Measurements from ENCODE around the gene CD247.

The CD247 gene

DNA sequence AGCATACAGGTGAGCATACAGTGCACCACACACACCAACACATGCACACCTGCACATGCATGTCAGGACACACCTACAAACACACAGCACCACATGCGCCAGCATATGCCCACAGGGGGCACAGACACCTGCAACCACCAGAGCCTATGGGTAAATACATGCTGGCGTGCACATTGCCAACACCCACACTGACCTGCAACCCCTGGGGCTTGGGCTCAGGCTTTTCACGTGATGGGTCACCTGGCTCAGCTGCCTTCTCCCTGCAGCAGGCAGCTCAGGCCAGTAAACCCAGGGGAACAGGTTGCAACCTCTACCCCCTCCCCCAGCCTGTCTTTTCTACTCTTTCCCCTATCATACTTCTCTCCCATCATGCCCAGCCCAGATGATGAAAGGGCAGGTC is 8.1 kb downstream of the CD247 start:
- Histone ChIP-seq H3K36me3 (ENCODE audit: control insufficient read depth, insufficient read depth, low read length) (no peaks in the 10 kb centered on the region), H3K27ac (ENCODE audit: low read depth, low read length) (no peak overlapping the region), H3K9ac (ENCODE audit: low read depth, low read length) (no peak overlapping the region), H3K4me1 (ENCODE audit: control insufficient read depth, insufficient read depth, low read length) (no peaks in the 10 kb centered on the region), H3K4me3 (ENCODE audit: low read depth, low read length) (no peak overlapping the region), H3K27me3 (ENCODE audit: control insufficient read depth, insufficient read depth, low read length) (no peaks in the 10 kb centered on the region), H3K9me3 (ENCODE audit: control insufficient read depth, insufficient read depth, low read length) (no peaks in the 10 kb centered on the region)

DNA sequence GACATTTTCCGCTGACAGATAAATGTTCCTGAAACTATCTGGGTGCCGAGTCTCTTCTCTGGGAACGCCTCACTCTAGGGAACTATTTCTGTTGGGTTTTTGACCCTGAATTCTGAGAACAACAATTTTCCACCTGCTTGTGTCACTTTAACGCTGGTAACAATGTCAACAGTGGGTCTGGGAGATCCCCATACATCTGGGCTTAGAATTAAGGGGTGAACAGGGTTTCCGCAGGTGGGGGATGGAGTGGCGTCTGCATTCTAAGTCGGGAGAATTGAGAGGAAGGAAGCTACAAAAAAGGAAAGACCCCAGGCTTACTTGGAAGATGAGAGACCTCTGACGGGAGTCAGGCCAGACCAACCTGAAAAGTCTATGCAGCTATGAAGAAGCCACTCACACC is 8.7 kb downstream of the CD247 start:
- H3K4me3 ChIP-seq (ENCODE audit: low read depth, low read length) = no peak overlapping the region
- H3K27me3 ChIP-seq (ENCODE audit: control insufficient read depth, insufficient read depth, low read length) = no peaks in the 10 kb centered on the region
- no peak overlapping the region for H3K27ac ChIP-seq (ENCODE audit: low read depth, low read length)
- no peak overlapping the region for H3K9ac ChIP-seq (ENCODE audit: low read depth, low read length)
- H3K36me3 ChIP-seq (ENCODE audit: control insufficient read depth, insufficient read depth, low read length) = no peaks in the 10 kb centered on the region
- no peaks in the 10 kb centered on the region for H3K4me1 ChIP-seq (ENCODE audit: control insufficient read depth, insufficient read depth, low read length)
- H3K9me3 ChIP-seq (ENCODE audit: control insufficient read depth, insufficient read depth, low read length) = no peaks in the 10 kb centered on the region

DNA sequence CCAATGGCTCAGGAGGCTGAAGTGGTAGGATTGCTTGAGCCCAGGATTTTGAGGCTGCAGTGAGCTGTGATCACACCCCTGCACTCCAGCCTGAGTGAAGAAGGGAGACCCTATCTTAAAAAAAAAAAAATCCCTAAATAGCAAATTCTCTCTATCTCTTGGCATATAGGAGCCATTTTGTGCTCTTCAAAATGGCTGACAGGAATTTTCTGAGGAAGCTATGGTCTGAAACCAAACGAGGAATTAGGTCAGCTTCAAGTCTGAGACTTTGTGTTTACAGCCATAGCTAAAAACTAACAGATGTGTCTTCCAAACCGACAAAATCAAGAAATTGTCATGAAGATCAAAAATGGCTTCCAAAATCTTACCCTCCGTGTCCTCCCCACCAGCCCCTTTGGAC is 10.6 kb downstream of the CD247 start:
- Histone ChIP-seq H3K9me3 (ENCODE audit: control insufficient read depth, insufficient read depth, low read length) (no peaks in the 10 kb centered on the region), H3K9ac (ENCODE audit: low read depth, low read length) (no peak overlapping the region), H3K27ac (ENCODE audit: low read depth, low read length) (no peak overlapping the region), H3K27me3 (ENCODE audit: control insufficient read depth, insufficient read depth, low read length) (no peaks in the 10 kb centered on the region), H3K36me3 (ENCODE audit: control insufficient read depth, insufficient read depth, low read length) (no peaks in the 10 kb centered on the region), H3K4me1 (ENCODE audit: control insufficient read depth, insufficient read depth, low read length) (peaks cover 14% of the 10 kb centered on the region), H3K4me3 (ENCODE audit: low read depth, low read length) (no peak overlapping the region)

DNA sequence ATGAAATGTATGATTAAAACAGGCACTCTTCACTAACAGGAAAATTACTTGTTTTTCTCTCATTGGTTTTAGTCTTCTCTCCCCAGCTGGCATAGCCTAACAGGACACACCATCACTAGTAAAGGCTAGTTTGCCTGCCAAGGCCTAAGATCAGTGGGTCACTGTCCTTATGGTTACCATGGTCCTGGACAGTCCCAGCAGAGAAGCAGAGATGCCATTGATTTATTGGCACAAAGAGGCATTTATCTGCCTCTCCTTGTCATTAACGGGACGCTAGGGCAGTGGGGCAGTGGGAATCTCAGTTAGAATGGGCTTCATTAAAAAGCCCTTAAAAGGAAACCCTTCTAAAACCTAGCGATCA is 13.9 kb downstream of the CD247 start:
- H3K9ac ChIP-seq (ENCODE audit: low read depth, low read length) = no peak overlapping the region
- H3K4me1 ChIP-seq (ENCODE audit: control insufficient read depth, insufficient read depth, low read length) = peaks cover 19% of the 10 kb centered on the region
- H3K36me3 ChIP-seq (ENCODE audit: control insufficient read depth, insufficient read depth, low read length) = no peaks in the 10 kb centered on the region
- no peak overlapping the region for H3K4me3 ChIP-seq (ENCODE audit: low read depth, low read length)
- H3K9me3 ChIP-seq (ENCODE audit: control insufficient read depth, insufficient read depth, low read length) = no peaks in the 10 kb centered on the region
- no peaks in the 10 kb centered on the region for H3K27me3 ChIP-seq (ENCODE audit: control insufficient read depth, insufficient read depth, low read length)
- no peak overlapping the region for H3K27ac ChIP-seq (ENCODE audit: low read depth, low read length)

DNA sequence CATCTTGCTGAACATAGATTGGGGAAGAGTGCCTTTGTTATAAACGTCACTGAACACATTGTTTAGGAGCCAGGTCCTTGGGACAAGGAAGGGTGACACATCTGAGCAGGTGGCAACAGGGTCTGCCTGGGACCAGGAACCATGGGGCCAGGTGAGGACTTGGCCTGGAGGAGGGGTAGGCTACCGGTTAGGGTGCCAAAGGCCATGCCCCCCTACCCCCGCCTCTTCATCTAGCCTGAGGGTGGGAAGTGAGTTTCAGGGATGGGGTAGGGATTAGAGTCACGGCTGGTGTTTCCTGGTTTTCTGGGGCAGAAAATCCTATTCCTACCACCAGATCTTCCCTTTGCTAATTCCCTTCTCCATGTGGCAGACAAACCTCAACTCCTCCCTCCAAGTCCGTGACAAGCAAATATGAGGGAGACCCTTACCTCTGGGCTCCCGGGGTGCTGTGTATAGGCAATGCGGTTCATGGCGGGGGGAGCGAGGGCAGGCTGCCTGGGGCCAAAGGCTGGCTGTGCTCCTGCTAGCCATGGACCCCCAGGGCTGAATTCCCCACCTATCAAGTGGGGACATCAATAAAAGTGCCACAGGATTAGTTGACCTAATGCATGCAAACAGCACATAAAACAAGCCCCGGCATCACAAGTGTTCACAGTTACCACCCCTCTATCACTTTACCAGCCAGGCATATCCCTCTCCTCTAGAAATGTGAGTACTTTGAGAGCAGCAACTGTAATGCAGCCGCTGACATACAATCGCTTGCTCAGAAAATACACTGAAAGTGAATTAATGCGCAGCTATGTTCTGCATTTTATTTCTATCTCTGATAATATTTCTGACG is 14.5 kb downstream of the CD247 start:
- Histone ChIP-seq H3K4me3 (ENCODE audit: low read depth, low read length) (no peak overlapping the region), H3K4me1 (ENCODE audit: control insufficient read depth, insufficient read depth, low read length) (peaks cover 19% of the 10 kb centered on the region), H3K27ac (ENCODE audit: low read depth, low read length) (no peak overlapping the region), H3K9ac (ENCODE audit: low read depth, low read length) (no peak overlapping the region), H3K27me3 (ENCODE audit: control insufficient read depth, insufficient read depth, low read length) (no peaks in the 10 kb centered on the region), H3K36me3 (ENCODE audit: control insufficient read depth, insufficient read depth, low read length) (no peaks in the 10 kb centered on the region), H3K9me3 (ENCODE audit: control insufficient read depth, insufficient read depth, low read length) (no peaks in the 10 kb centered on the region)

DNA sequence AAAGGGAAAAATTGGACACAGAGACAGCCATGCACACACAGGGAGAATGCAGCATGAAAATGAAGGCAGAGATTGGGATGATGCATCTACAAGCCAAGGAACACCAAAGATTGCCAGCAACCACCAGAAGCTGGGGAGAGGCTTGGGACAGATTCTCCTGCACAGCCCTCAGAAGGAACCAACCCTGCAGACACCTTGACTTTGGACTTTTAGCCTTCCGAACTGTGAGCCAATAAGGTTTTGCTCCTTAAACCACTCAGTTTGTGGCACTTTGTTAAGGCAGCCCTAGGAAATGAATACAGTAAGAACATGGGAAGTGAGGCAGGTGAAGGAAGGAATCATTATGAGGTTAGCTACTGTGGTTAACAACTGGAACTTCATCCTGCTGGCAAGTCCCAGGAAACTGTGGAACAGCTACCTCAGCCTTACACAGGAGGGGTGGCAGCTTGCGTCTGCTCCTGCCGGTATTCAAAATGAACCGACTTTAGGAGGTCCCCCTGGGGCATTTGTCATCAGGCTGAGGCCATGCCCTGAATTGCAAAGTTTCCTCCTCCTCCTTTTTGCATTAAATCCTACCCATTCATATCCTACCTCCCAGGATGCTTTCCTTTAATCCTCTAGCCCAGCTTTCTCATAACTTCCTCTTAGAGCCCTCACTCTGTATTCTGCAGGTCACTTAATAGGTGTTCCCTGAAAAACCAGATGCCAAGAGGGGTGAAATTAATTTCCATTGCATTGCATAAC is 15.4 kb downstream of the CD247 start:
- Histone ChIP-seq H3K27ac (ENCODE audit: low read depth, low read length) (no peak overlapping the region), H3K4me3 (ENCODE audit: low read depth, low read length) (no peak overlapping the region), H3K36me3 (ENCODE audit: control insufficient read depth, insufficient read depth, low read length) (no peaks in the 10 kb centered on the region), H3K27me3 (ENCODE audit: control insufficient read depth, insufficient read depth, low read length) (no peaks in the 10 kb centered on the region), H3K4me1 (ENCODE audit: control insufficient read depth, insufficient read depth, low read length) (peaks cover 19% of the 10 kb centered on the region), H3K9me3 (ENCODE audit: control insufficient read depth, insufficient read depth, low read length) (no peaks in the 10 kb centered on the region), H3K9ac (ENCODE audit: low read depth, low read length) (no peak overlapping the region)

DNA sequence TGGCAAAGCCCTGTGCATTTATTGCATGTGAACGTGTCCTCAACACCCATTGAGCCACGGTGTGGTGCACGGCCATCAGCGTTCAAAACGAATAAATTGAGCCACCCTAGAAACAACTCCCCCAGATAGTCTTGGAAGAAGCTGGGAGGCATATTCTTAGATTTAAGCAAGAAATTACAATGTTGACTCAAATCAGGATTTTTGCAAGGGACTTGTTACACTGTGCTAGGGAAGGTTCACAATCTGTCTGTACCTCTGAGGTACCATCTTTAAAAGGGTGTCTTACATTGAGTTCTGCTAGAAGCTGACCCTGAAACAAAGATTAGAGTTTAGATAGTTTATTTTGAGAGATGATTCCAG is 16.2 kb downstream of the CD247 start:
- Histone ChIP-seq H3K9me3 (ENCODE audit: control insufficient read depth, insufficient read depth, low read length) (no peaks in the 10 kb centered on the region), H3K27me3 (ENCODE audit: control insufficient read depth, insufficient read depth, low read length) (no peaks in the 10 kb centered on the region; the same call in 1 of the 2 replicates), H3K36me3 (ENCODE audit: control insufficient read depth, insufficient read depth, low read length) (no peaks in the 10 kb centered on the region), H3K4me1 (ENCODE audit: control insufficient read depth, insufficient read depth, low read length) (peaks cover 19% of the 10 kb centered on the region), H3K9ac (ENCODE audit: low read depth, low read length) (no peak overlapping the region), H3K27ac (ENCODE audit: low read depth, low read length) (no peak overlapping the region), H3K4me3 (ENCODE audit: low read depth, low read length) (no peak overlapping the region)

DNA sequence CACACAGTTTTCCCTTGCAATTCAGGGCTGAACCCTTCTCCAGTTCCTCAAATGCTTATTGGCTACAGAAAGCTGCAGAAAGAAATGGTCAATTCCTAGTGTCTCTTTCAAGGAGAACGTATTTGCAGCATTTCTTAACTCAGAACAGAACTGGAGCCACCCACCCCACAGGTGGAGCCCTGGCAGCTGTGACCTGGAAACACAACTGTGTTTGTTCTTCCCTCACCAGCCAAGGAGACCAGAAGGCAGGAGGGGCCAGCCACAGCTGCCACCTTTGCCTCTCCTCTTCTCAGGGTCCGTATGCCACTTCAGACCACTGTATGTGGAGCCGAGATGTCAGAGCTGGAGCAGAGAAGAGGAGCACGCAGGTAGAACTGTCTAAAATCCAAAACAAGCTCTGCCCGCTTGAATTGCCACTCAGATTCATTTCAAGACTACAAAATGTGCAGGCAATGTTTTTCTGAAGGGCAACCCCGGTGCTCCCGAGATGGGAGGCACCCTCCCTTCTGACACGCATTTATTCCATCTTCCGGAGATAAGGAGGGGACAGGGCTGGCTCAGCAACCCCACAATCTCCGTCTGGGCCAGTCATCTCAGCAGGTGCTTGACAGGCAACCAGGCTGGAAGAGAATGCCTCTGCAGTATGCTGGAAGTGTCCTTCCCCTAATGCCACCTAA is 16.7 kb downstream of the CD247 start:
- no peaks in the 10 kb centered on the region; the same call in 1 of the 2 replicates for H3K27me3 ChIP-seq (ENCODE audit: control insufficient read depth, insufficient read depth, low read length)
- H3K36me3 ChIP-seq (ENCODE audit: control insufficient read depth, insufficient read depth, low read length) = no peaks in the 10 kb centered on the region
- H3K9me3 ChIP-seq (ENCODE audit: control insufficient read depth, insufficient read depth, low read length) = no peaks in the 10 kb centered on the region
- H3K9ac ChIP-seq (ENCODE audit: low read depth, low read length) = no peak overlapping the region
- H3K4me3 ChIP-seq (ENCODE audit: low read depth, low read length) = no peak overlapping the region
- H3K27ac ChIP-seq (ENCODE audit: low read depth, low read length) = no peak overlapping the region
- peaks cover 19% of the 10 kb centered on the region for H3K4me1 ChIP-seq (ENCODE audit: control insufficient read depth, insufficient read depth, low read length)

DNA sequence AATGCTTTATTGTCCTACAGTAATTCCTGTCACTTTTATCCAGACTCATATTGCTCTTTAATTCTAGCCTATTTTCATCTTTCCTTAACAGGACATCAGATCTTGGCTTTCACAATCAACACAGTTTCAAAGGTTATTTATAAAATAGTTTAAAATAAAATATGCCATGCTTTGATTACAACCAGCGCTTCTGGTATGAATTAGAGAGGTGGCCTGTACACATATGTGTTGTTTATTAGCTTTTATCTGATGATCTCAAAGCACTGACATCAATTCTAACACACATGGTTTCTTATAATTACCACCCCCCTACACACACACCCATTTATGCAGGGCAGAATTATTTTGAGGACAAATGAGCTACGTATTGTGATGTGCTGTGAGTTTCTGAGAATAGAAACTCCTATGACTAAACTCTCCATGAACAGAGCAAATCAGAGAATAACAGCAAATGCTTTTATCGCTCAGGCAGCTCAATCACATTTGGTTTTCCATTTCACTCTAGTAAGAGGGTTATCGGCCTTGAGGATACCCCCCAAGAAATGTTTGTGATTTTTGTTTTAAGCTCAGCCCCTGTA is 18.0 kb downstream of the CD247 start:
- Histone ChIP-seq H3K27me3 (ENCODE audit: control insufficient read depth, insufficient read depth, low read length) (no peaks in the 10 kb centered on the region; the same call in 1 of the 2 replicates), H3K36me3 (ENCODE audit: control insufficient read depth, insufficient read depth, low read length) (no peaks in the 10 kb centered on the region), H3K4me3 (ENCODE audit: low read depth, low read length) (no peak overlapping the region), H3K9ac (ENCODE audit: low read depth, low read length) (no peak overlapping the region), H3K4me1 (ENCODE audit: control insufficient read depth, insufficient read depth, low read length) (peaks cover 19% of the 10 kb centered on the region), H3K27ac (ENCODE audit: low read depth, low read length) (no peak overlapping the region), H3K9me3 (ENCODE audit: control insufficient read depth, insufficient read depth, low read length) (no peaks in the 10 kb centered on the region)

DNA sequence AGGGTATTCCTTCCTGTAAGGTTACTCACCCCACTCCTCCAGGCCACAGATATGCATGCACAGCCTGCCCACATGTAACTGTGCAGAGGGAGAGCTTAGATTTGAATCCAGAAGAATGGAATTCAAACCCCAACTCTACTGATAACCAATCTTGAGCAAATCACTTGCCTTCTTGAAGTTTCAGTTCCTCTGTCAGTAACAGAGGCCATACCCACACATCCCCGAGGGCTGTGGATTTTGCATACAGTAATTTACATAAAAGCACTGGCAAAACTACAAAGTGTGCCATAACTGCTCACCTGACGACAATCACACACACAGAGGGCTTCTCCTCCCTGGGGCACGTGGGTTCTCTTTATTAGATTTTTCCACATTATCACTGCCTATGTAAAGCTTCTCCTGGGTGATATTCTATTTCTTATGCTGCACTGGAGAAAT is 18.6 kb downstream of the CD247 start:
- Histone ChIP-seq H3K9ac (ENCODE audit: low read depth, low read length) (no peak overlapping the region), H3K4me3 (ENCODE audit: low read depth, low read length) (no peak overlapping the region), H3K27me3 (ENCODE audit: control insufficient read depth, insufficient read depth, low read length) (no peaks in the 10 kb centered on the region; the same call in 1 of the 2 replicates), H3K9me3 (ENCODE audit: control insufficient read depth, insufficient read depth, low read length) (no peaks in the 10 kb centered on the region), H3K36me3 (ENCODE audit: control insufficient read depth, insufficient read depth, low read length) (no peaks in the 10 kb centered on the region), H3K27ac (ENCODE audit: low read depth, low read length) (no peak overlapping the region), H3K4me1 (ENCODE audit: control insufficient read depth, insufficient read depth, low read length) (peaks cover 19% of the 10 kb centered on the region)

Data from HUES48 (cell line).